WERI-Rb-1 (cell line): Measurements from ENCODE around the gene PIP4P1.
A peak's percentile ranks its signal among the peaks of the same experiment; 100 is the strongest.
"Not testable (repeated sequence)": the region's sequence is repeated elsewhere in the genome, so short reads cannot be mapped to it uniquely, and the experiment has no call there.

ENCODE experiments used
- DNase-seq: peaks from one replicate; pipeline ENCODE4 v3.0.0-alpha.2; 2020
- H3K27ac ChIP-seq: fragments of 250-450 bp; sonication (Bioruptor Pico); 2 replicates; pipeline ENCODE4 v1.5.1; 2020; ENCODE audit warnings: mild to moderate bottlenecking, moderate library complexity
- H3K27me3 ChIP-seq: fragments of 250-450 bp; sonication (Bioruptor Pico); 2 replicates; pipeline ENCODE4 v1.5.1; 2021; ENCODE audit warnings: mild to moderate bottlenecking, low read depth, moderate library complexity; ENCODE audit not compliant: insufficient read depth, severe bottlenecking
- H3K36me3 ChIP-seq: fragments of 250-450 bp; sonication (Bioruptor Pico); 2 replicates; pipeline ENCODE4 v1.5.1; 2020; ENCODE audit warnings: mild to moderate bottlenecking, moderate library complexity
- H3K4me3 ChIP-seq: 2 replicates; pipeline ENCODE4 v1.5.1; 2011; ENCODE audit warnings: low read depth, mild to moderate bottlenecking, control low read depth, low read length
- H3K9me3 ChIP-seq: fragments of 250-450 bp; sonication (Bioruptor Pico); 2 replicates; pipeline ENCODE4 v1.5.1; 2021; ENCODE audit warnings: mild to moderate bottlenecking, moderate library complexity; ENCODE audit not compliant: severe bottlenecking
- TF ChIP-seq, protein P1 (sequence below): IDR thresholded peaks from 2 replicates; pipeline ENCODE4 v1.5.1; 2011; ENCODE audit warnings: low read depth, mild to moderate bottlenecking, control low read depth, inconsistent platforms, low read length

The PIP4P1 gene

GRCh38 chr14:20461225-20462141, at the start of gene PIP4P1:
TSS of gene PIP4P1 (minus strand) at chr14:20461434. CDS start at chr14:20461325, 109 bp downstream.
- TF ChIP-seq, protein P1, sequence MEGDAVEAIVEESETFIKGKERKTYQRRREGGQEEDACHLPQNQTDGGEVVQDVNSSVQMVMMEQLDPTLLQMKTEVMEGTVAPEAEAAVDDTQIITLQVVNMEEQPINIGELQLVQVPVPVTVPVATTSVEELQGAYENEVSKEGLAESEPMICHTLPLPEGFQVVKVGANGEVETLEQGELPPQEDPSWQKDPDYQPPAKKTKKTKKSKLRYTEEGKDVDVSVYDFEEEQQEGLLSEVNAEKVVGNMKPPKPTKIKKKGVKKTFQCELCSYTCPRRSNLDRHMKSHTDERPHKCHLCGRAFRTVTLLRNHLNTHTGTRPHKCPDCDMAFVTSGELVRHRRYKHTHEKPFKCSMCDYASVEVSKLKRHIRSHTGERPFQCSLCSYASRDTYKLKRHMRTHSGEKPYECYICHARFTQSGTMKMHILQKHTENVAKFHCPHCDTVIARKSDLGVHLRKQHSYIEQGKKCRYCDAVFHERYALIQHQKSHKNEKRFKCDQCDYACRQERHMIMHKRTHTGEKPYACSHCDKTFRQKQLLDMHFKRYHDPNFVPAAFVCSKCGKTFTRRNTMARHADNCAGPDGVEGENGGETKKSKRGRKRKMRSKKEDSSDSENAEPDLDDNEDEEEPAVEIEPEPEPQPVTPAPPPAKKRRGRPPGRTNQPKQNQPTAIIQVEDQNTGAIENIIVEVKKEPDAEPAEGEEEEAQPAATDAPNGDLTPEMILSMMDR: no peak
- peak; percentile 99 for DNase-seq
- no peaks in the 10 kb centered on the region for H3K27me3 ChIP-seq

GRCh38 chr14:20508367-20508766, 47.1 kb upstream of the PIP4P1 start:
- Histone ChIP-seq H3K27me3 (peaks cover 17% of the 10 kb centered on the region), H3K4me3 (no peak overlapping the region), H3K36me3 (no peaks in the 10 kb centered on the region), H3K9me3 (no peaks in the 10 kb centered on the region), H3K27ac (no peak overlapping the region)
- no peak for DNase-seq
- TF ChIP-seq, protein P1: no peak

More at GRCh38 chr14:20461225-20462141, at the start of gene PIP4P1:
- peaks cover 42% of the 10 kb centered on the region for H3K36me3 ChIP-seq
- H3K9me3 ChIP-seq: no peaks in the 10 kb centered on the region
- peak within 1 kb of the TSS; percentile 80 for H3K4me3 ChIP-seq
- H3K27ac ChIP-seq: peak within 1 kb of the TSS; percentile 91

GRCh38 chr14:20507537-20507936, 46.3 kb upstream of the PIP4P1 start:
- H3K27me3 ChIP-seq: peaks cover 17% of the 10 kb centered on the region
- H3K4me3 ChIP-seq, H3K36me3 ChIP-seq, DNase-seq, H3K27ac ChIP-seq, H3K9me3 ChIP-seq: not testable (repeated sequence)

- H3K9me3 ChIP-seq, H3K27ac ChIP-seq, H3K4me3 ChIP-seq, DNase-seq, H3K36me3 ChIP-seq: not testable (repeated sequence)
- H3K27me3 ChIP-seq: peaks cover 13% of the 10 kb centered on the region
Observed at GRCh38 chr14:20506752-20507151, 45.5 kb upstream of the PIP4P1 start.

GRCh38 chr14:20506276-20506675, 45.0 kb upstream of the PIP4P1 start:
- H3K4me3 ChIP-seq, H3K9me3 ChIP-seq, H3K36me3 ChIP-seq, H3K27ac ChIP-seq, H3K27me3 ChIP-seq, DNase-seq: not testable (repeated sequence)

GRCh38 chr14:20503898-20504297, 42.7 kb upstream of the PIP4P1 start:
- Histone ChIP-seq H3K9me3 (no peaks in the 10 kb centered on the region), H3K27me3 (no peaks in the 10 kb centered on the region), H3K36me3 (no peaks in the 10 kb centered on the region), H3K27ac (no peak overlapping the region), H3K4me3 (no peak overlapping the region)
- no peak for DNase-seq
- TF ChIP-seq, protein P1: no peak

DNA sequence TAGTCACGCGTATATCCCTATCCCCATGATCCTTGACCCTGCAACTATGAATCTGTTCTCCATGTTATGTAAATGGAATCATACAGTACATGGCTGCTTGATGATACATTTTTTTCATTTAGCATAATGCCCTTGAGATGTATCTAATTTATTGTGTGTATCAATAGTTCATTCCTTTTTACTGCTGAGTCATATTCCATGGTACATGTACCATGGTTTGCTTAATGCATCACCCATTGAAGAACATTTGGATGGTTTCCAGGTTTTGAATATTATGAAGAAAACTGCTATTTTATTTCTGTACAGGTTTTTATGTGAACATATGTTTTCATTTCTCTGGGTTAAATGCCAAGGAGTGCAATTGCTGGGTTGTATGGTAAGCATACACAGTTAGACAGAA, 40.1 kb upstream of the PIP4P1 start:
- H3K4me3 ChIP-seq: no peak overlapping the region
- H3K36me3 ChIP-seq: no peaks in the 10 kb centered on the region
- TF ChIP-seq, protein P1: no peak
- H3K27ac ChIP-seq: no peak overlapping the region
- H3K9me3 ChIP-seq: no peaks in the 10 kb centered on the region
- no peaks in the 10 kb centered on the region for H3K27me3 ChIP-seq
- DNase-seq: no peak
